HG03565 (cell line): Measurements from ENCODE around the gene FBXO34.

Experiments used
- ATAC-seq: cut with Tn5 transposase; IDR thresholded peaks from one replicate; pipeline ENCODE4 v1.9.1; 2021; ENCODE audit warnings: mild to moderate bottlenecking, moderate library complexity; ENCODE audit not compliant: unreplicated experiment

The FBXO34 gene, protein sequence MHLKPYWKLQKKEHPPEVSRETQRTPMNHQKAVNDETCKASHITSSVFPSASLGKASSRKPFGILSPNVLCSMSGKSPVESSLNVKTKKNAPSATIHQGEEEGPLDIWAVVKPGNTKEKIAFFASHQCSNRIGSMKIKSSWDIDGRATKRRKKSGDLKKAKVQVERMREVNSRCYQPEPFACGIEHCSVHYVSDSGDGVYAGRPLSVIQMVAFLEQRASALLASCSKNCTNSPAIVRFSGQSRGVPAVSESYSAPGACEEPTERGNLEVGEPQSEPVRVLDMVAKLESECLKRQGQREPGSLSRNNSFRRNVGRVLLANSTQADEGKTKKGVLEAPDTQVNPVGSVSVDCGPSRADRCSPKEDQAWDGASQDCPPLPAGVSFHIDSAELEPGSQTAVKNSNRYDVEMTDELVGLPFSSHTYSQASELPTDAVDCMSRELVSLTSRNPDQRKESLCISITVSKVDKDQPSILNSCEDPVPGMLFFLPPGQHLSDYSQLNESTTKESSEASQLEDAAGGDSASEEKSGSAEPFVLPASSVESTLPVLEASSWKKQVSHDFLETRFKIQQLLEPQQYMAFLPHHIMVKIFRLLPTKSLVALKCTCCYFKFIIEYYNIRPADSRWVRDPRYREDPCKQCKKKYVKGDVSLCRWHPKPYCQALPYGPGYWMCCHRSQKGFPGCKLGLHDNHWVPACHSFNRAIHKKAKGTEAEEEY

DNA sequence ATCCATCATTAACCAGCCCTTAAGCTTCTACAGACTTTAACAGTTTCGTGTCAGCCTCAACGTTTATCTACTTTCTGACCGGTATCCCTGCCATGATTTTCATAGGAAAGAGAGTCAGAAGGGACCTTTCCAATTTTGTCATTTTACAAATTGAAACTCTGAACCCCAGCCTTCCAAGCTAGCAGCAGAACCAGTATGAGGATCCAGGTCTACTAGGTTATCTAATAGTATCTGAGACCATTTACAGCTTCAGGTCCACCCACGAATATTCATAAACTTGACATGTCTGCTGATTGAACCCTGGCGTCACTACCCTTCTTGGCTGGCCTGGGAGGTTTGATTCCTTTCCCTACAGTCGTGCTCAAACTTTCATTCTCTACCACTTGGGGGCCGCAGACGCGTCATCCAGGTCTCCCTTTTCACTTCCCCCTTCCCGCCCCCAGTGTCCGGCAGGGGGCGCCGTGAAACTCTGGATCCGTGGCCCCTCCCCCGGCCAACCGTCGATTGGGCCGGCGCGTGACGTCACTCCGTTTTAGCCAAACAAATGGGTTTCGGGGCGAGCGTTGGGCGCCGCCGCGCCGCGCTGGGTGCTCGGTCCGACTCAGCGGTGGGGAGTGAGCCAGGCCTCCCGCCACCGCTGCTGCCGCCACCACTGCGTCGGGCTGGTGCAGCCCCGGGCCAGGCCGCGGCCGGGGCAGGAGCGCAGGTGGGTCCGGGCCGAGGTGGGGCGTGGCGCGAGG lies at the start of gene FBXO34:
Gene FBXO34 (plus strand): TSS at position 590 of the 740 bp plus-strand sequence. CDS start 78,970 bp downstream, outside the sequence.
- peak; percentile 76 for ATAC-seq

DNA sequence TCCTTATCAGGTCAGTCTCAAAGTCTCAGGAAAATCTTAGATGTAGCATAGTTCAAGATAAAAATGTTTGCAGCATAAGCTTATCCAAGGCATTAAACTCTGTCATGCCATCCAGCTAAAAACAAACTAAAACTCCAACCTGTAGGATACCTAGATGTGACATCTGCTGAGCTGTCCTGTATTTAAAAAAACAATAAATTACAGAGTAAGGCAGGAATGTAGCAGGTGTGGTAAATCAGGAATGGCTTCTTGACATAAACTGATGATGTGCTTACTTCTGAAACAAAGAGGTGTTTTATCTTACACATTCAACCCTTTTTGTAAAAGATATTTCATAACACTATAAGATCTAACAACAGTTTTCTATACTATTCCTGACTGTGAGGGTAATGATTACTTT lies 49.3 kb upstream of the FBXO34 start:
- no peak for ATAC-seq

DNA sequence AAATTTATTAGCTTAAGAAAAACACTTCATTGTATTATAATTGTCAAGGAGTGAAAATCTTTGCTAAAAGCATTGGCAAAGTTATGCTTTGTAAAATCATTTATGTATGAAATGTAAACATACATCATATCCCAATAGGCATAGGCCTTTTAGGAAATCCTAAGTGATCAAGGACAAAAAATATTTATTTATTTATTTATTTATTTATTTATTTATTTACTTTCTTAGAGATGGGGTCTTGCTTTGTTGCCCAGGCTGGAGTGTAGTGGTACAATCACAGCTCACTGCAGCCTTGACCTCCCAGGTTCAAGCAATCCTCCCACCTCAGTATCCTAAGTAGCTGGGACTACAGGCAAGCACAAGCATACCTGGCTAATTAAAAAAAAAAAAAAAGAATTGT lies 47.9 kb upstream of the FBXO34 start:
- ATAC-seq: no peak

DNA sequence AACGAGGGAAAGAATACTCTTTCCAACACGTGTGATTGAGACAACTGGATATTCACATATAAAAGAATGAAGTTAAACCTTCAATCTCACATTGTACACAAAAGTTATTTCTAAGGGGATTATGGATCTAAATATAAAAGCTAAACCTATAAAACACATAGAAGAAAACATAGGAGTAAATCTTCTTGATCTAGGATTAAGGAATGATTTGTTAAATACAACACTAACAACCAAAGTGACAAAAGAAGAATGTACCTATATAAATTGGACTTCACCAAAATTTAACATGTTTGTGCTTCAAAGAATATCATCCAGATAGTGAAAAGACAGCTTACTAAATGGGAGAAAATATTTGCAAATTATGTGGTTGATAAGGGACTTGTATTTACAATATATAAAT lies 43.0 kb upstream of the FBXO34 start:
- no peak for ATAC-seq

DNA sequence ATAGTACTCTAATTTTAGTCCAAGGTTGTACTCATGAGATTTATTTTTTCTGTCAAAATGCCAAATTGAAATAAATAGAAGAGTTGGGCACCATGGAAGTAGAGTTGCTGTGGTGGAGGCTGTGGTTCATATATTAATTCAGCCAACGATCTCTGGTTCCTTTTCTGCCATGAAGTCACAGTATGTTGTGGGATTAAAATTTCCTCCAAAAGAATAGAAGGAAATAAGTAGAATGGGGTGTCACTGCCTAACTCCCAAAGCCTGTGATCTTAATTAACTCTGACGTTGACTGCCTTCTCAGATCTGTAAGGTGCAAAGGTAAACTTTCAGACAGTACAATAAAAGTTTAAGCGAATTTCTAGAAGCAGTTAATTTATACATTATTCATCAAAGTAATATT lies 37.6 kb upstream of the FBXO34 start:
- no peak for ATAC-seq

DNA sequence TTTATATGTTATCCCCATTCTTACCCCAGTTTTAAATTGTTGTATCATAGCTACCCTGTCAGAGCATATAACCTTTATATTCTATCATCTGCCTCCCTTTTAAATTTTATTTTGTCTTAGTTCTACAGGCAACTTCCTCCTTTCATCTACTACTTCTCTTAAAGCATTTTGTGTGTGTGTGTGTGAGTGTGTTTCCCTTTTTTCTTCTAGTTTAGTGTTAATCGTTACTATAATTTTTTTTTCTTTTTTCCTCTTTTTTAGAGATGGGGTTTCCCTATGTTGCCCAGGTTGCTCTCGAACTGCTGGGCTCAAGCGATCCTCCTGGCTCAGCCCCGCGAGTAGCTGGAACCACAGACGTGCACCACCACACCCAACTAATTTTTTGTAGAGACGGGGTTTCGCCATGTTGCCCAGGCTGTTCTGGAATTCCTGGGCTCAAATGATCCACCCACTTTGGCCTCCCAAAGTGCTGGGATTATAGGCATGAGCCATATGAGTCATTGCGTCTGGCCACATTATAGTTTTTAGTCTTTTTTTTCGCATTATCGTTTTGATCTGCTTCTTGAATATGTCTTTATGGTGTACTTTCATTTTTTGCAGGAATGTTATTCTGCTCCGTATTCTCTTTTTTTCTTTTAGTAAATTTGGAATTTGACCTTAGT lies 33.1 kb upstream of the FBXO34 start:
- ATAC-seq: no peak

DNA sequence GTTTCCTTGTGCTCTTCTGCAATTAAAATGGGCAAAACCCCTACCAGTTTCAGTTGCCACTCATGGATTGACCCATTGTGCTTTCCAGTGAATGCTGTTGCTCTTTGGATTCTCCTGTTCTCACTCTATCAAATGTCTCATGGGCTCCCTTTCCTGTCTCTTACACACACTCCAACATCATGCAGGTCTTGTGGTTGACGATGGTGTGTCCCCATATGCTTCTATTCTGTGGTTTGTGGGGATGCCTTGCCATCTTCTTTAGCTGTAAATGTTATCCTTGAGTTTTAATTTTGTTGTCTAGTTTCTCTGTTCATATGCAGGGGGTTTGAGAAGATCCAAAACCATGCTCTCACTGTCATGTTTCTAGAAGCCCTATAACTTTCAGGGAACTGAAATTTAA lies 31.9 kb upstream of the FBXO34 start:
- ATAC-seq: no peak

DNA sequence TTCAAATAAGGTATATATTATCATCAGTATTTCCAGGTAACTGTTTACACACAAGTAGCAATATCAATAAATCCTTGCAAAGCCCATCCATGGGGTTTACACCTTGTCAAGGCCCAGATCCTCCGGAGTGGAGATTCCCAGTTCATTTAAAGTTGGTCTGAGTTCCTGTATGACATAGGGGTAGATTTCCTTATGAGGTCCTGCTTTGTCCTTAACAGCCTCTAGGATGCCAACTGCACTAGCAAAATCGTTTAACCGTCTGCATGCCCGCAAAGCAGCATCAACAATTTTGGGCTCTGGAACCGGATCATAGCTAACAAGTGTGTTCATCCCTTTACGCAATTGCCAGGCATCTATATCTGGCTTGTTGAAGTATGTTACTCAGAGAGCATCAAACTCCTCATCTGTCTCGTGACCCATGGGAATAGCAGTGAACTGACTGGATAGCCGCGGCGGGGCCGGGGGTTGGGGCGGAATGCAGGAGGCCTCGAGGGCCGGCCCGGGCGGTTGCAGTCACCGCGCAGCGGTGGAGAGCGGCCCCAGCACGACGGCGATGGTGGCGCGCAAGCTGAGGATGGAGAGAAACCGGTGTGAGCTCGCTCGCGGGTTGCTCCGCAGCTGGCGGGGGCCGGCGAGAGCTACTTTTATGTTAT lies 30.6 kb upstream of the FBXO34 start:
- no peak for ATAC-seq

DNA sequence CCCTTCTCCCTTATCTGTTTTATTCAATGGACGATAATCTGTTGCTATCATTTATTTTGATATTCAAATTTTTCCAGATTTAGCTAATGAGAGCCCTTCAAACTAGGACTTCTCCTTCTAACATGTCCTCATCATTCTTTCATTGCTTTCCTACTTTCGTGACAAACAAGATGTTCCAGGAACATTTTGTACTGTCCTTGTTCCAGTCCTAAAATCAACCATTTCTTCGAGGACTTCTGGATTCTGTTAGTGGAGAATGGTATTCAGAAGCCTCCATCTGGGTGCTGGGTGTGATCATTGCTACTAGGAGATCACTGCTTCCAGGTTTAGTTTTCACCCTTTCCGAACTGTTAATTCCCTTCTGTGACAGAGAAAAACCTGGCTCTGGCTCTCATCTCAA lies 29.5 kb upstream of the FBXO34 start:
- no peak for ATAC-seq

DNA sequence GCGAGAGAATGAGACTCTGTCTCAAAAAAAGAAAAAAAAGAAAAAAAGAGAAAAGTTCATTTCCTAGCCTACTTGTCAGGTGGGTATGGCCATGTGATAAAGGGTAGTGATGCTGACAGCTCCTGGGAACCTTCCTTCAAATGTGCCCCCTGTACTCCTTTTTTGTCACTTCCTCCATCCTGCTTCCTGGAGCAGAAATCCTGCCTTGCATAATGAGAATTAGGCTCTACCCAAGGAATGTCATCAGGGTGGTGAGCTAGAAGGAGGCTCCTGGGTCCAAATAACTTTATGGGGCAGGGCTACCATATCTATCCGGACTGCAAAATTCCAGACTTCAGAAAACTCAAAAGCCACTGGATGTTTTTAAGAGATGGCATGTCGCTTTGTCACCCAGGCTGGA lies 27.8 kb upstream of the FBXO34 start:
- no peak for ATAC-seq

DNA sequence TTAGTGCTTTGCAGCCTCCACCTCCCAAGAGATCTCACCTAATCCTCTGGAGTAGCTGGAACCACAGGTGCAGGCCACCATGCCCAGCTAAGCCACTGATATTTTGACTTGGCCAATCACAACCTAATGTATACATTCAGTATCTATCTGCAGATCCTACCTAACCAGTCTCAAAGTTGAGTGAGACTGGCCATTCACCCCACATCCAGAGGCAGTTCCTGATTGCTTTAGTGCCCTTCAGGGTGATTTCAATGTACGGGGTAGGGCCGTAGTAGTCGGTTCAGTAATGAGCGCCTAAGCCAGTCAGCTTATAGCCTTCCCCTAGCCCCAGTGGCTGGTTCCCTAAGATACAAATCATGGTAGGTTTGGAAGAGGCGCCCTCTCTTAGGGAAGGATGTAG lies 27.4 kb upstream of the FBXO34 start:
- no peak for ATAC-seq

DNA sequence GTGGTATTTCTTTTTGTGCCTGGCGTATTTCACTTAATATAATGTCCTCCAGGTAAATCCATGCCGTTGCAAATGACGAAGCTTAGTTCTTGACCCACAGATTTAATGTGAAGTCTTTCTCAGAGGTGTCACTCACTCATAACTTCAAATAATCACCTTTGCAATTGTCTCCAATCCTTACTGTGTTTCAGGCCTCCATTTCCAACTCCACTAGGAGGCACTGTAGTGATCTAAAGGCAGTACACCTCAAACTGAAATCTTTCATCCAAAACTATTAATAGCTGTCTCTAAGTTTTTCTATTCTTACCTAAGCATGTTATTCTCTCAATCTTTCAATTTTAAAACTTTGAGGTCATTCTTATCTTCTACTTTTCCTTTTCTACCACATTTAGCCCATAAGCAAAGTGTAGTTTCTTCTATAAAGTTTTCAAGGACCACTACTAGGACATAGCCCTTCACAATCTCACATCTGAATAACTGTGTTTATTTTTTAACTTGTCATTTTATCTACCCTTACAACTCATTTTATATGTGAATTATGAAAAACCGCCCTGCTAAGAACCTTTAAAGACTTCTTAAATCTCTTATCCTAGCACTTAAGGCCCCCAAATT lies 25.5 kb upstream of the FBXO34 start:
- no peak for ATAC-seq

DNA sequence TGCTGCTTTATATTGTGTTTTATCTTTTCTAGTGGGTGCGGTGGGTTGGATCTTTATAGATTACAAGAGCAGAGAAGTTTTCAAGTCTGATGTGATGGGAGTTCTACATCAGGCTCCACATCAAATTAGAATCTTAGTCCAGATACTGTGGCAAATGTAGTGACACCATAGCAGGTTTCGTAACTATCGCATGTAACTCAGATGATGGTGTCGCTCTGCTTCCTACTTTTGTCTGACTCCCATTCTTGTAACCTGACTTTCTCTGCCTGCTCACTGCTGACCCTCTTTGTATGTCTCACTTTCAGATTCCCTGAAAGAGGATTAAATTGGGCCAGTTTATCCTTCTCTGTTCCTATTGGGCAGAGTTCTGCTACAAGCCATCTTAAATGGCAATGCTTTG lies 22.8 kb upstream of the FBXO34 start:
- no peak for ATAC-seq

DNA sequence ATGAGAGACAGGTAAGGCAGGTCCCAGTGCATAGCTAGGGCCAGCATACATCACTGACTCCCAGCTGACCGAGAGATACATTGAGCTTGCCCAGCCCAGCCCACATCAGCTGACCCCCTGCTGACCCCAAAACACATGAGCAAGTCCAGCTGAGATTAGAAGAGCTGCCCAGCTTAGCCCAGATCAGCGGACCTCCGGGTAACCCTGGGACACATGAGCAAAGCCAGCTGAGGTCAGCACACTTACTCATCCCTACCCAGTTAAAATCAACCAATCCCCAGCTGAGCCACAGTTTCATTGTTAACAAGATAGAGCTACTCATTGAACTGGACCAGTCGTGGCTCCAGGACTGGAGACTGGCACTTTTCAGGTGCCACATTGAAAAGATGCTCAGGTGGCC lies 21.8 kb upstream of the FBXO34 start:
- ATAC-seq: no peak

DNA sequence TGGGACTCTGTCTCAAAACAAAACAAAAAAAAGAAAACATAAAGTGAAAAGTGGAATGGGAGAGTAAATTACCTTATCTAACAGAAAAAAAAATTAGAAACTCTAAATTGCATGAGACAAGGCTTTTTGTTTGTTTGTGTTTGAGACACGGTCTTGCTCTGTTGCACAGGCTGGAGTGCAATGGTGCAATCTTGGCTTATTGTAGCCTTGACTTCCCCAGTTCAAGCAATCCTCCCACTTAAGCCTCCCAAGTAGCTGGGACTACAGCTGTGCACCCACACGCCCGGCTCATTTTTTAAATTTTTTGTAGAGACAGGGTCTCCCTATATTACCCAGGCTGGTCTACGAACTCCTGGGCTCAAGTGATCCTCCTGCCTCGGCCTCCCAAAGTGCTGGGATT lies 17.9 kb upstream of the FBXO34 start:
- no peak for ATAC-seq

DNA sequence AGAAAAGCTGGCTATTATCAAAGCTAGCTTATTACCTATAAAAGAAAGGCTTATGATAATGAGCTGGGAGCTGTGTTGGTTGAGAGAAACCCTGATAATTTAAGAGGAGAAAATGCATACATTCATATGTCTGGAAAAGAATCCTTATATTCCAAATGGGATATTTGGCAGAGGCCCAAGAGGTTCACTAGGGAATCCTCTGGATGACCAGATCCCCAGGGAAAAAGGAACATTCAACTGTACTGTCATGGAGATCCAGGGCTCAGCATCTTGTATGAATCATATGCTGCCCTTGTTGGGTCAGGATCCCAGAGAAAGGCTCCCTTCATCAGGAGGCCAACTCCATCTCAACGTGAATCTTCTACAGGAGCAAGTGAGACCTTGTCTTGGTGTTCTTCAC lies 16.6 kb upstream of the FBXO34 start:
- ATAC-seq: no peak

DNA sequence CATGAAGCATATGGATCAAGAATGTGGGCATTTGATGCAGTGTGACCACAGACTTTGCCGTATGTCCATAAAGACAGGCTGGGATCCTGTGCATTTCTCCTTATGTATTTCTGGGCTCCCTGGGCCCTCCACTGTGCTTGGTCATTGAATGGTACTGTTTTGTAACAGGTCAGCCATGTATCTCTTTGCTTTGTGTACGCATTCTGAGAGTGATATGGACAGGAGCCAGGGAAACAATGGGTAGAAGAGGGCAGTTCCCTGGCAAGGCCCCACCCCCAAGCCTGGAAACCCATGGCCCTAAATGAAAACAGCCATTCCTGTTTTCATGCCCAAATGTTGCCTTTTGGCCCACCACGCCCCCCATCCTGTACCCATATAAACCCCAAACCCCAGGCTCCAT lies 15.2 kb upstream of the FBXO34 start:
- ATAC-seq: no peak

DNA sequence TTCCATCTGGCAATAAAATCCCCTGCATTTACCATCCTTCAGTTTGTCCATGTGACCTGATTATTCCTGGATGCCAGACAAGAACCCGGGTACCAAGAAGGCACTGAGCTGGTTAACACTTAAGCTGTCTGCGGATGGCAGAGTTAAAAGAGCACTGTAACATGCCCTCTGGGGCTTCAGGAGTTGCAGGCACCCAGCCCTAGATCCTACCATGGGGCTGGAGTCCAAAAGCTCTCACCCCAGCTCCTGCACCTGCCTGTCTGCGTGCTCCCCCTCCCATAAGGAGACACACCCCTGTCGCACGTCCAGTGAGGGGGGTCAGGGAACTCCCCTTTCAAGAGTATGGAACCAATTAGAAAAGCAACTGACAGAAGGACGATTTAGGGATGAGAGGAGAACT lies 14.6 kb upstream of the FBXO34 start:
- ATAC-seq: no peak

DNA sequence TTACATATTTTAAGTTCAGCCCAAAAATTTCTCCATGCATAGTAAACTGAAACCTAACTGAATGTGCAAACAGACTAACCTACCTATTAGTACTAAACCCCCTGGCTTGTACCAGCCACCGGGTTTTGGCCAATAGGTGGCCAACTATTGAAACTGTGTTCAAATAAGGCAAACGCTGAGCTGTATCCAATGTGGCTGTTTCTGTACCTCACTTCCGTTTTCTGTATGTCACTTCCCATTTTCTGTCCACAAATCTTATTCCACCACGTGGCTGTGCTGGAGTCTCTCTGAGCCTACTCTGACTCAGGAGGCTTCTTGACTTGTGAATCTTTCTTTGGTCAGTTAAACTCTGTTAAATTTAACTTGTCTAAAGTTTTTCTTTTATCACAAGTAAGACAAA lies 6.0 kb upstream of the FBXO34 start:
- ATAC-seq: no peak

DNA sequence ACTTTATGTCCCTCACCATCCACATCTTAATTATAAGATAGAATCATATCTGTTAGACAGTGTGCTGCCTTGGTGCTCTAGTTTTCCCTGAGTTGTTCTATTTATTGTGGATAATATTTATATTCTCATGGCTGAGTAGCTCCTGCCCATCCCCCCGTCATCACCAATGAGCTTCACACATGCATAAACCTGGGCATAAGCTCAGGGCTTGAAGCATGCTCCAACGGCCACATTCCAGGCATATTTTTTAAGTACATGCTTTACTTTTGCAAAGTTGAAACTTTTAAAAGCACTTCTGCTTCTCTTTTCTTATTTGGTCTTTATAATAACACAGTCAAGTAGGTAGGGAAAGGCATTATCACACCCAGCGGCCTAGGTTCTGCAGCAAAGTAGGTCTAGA lies 3.4 kb upstream of the FBXO34 start:
- no peak for ATAC-seq
